Measurements from ENCODE around the gene COL8A1. TPM values are rescaled to one million over a fixed set of nuclear protein-coding genes. Genes with fewer than 3 reads are reported as not detected.

Gene COL8A1
- total RNA-seq, 1 donor from 2014 or later = 0.09 TPM

GRCh38 chr3:99780749-99781148 lies 142.4 kb downstream of the COL8A1 start:
- ATAC-seq (ENCODE audit: low read depth) (no peak), DNase-seq (no peak)
- Mint-ChIP-seq H3K27ac (no peak overlapping the region), H3K27me3 (peaks cover 25% of the 10 kb centered on the region), H3K4me1 (no peaks in the 10 kb centered on the region), H3K36me3 (ENCODE audit: low read depth) (no peaks in the 10 kb centered on the region), H3K4me3 (no peak overlapping the region), H3K9me3 (no peaks in the 10 kb centered on the region)
- CTCF ChIA-PET = no interaction called here
- intact Hi-C loops (cut with micrococcal nuclease) = no loop called here
- no peak for TF ChIP-seq CTCF (IDR thresholded peaks at IDR 0.05)
- POLR2A ChIA-PET = no interaction called here

DNA sequence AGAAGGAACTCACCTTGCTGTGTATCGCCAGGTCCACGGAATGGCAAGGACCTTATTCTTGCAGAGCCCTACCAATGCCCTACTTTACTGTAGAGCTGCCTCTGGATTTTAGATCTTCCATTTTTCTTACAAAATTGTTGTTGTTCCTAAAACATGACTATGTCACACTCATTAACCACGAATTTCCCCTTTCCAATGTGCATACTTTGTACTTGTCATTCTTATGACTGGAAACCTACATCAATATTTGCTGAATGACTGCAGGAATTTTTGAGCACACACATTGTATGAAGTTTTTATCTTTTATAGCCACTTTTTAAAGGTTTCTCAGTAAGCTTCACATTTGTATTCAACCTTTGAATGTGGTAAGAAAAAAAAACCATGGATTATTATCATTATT lies 143.4 kb downstream of the COL8A1 start:
- ChIA-PET POLR2A (no interaction called here), CTCF (no interaction called here)
- H3K4me3 Mint-ChIP-seq = no peak overlapping the region
- H3K36me3 Mint-ChIP-seq (ENCODE audit: low read depth) = no peaks in the 10 kb centered on the region
- intact Hi-C loops (cut with micrococcal nuclease) = no loop called here
- no peak for DNase-seq
- no peaks in the 10 kb centered on the region for H3K4me1 Mint-ChIP-seq
- peaks cover 18% of the 10 kb centered on the region for H3K27me3 Mint-ChIP-seq
- no peaks in the 10 kb centered on the region for H3K9me3 Mint-ChIP-seq
- no peak overlapping the region for H3K27ac Mint-ChIP-seq
- TF ChIP-seq CTCF (IDR thresholded peaks at IDR 0.05) = no peak
- no peak for ATAC-seq (ENCODE audit: low read depth)

GRCh38 chr3:99783011-99783573 lies 144.7 kb downstream of the COL8A1 start:
- CTCF ChIA-PET = no interaction called here

DNA sequence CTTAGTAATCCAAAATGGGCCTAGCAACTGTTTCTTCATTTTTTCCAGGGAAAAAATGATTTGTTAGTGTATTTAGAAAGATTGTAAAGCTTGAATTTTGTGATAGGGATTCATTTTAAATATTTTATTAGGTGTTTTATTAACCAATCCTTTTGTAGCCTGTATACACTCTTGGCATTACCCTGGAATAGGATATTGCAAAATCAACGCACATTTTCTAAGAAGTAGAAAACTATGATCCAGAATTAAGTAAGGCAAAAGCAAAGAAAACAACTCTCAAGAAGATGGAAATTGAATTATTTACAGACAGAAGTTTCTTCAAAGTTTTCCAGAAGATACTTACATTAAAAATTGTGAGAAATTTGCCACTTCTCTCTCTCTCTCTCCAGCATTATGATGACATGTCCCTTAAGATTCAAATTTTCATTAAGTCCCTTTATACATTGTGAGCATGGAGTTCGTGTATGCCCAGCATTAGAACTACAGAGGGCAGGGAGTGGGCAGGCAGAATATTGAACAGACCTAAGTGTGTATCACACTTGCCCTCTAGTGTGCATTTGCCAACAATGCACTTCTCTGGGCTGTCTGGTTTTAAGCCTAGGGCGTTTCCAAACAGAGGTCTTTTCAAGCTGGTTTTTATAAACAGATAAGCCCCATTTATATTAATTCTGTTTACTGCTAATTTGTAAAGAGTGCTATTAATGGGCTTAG lies 150.8 kb downstream of the COL8A1 start:
- POLR2A ChIA-PET = no interaction called here
- intact Hi-C loops (cut with micrococcal nuclease) = no loop called here

More at GRCh38 chr3:99783011-99783573, 144.7 kb downstream of the COL8A1 start:
- Mint-ChIP-seq H3K9me3 (no peaks in the 10 kb centered on the region), H3K4me1 (no peaks in the 10 kb centered on the region), H3K36me3 (ENCODE audit: low read depth) (no peaks in the 10 kb centered on the region), H3K27me3 (peaks cover 13% of the 10 kb centered on the region), H3K4me3 (no peak overlapping the region), H3K27ac (no peak overlapping the region)
- POLR2A ChIA-PET = no interaction called here
- intact Hi-C loops (cut with micrococcal nuclease) = no loop called here
- DNase-seq = no peak
- TF ChIP-seq CTCF (IDR thresholded peaks at IDR 0.05) = no peak
- ATAC-seq (ENCODE audit: low read depth) = no peak

GRCh38 chr3:99794485-99794884 lies 156.1 kb downstream of the COL8A1 start:
- no peak for TF ChIP-seq CTCF (IDR thresholded peaks at IDR 0.05)
- intact Hi-C loops (cut with micrococcal nuclease) = no loop called here
- ATAC-seq (ENCODE audit: low read depth) (no peak), DNase-seq (no peak)
- Mint-ChIP-seq H3K4me1 (no peaks in the 10 kb centered on the region), H3K36me3 (ENCODE audit: low read depth) (no peaks in the 10 kb centered on the region), H3K9me3 (no peaks in the 10 kb centered on the region), H3K4me3 (no peak overlapping the region), H3K27ac (no peak overlapping the region), H3K27me3 (peaks cover 5% of the 10 kb centered on the region)
- ChIA-PET POLR2A (no interaction called here), CTCF (no interaction called here)

More for the DNA sequence above, 150.8 kb downstream of the COL8A1 start:
- no peak overlapping the region for H3K4me3 Mint-ChIP-seq
- H3K36me3 Mint-ChIP-seq (ENCODE audit: low read depth) = no peaks in the 10 kb centered on the region
- no peak overlapping the region for H3K27ac Mint-ChIP-seq
- peaks cover 5% of the 10 kb centered on the region for H3K27me3 Mint-ChIP-seq
- no peak for DNase-seq
- H3K9me3 Mint-ChIP-seq = no peaks in the 10 kb centered on the region
- H3K4me1 Mint-ChIP-seq = no peaks in the 10 kb centered on the region
- CTCF ChIA-PET = no interaction called here
- TF ChIP-seq CTCF (IDR thresholded peaks at IDR 0.05) = peak; percentile 32
- ATAC-seq (ENCODE audit: low read depth) = peak; percentile 81

All from activated B cell treated with CpG ODN at 0.5 μM for 24 hours (primary cell).